ENCODE measurements around the gene PFKP. TPM values are rescaled to one million over a fixed set of nuclear protein-coding genes. Genes with fewer than 3 reads are reported as not detected.
"Not testable (repeated sequence)": the region's sequence is repeated elsewhere in the genome, so short reads cannot be mapped to it uniquely, and the experiment has no call there.

Gene PFKP
- total RNA-seq, 2 donors from 2014 or later: 17.4 to 39.6 TPM

- no peaks in the 10 kb centered on the region for H3K36me3 ChIP-seq (replicated peaks in 1 of 2; ENCODE audit: insufficient read depth in 1 of 2, low read depth in 2 of 2)
- H3K27ac ChIP-seq: no peak overlapping the region
- DNase-seq (no peak), ATAC-seq (no peak)
- no peaks in the 10 kb centered on the region for H3K4me1 ChIP-seq
- H3K4me3 ChIP-seq: no peak overlapping the region
- intact Hi-C loops (cut with DNase I): loop anchor here (10.0 kb wide), 1 partner anchor 212 kb away; no protein-coding TSS in a partner anchor
- TF ChIP-seq CTCF (IDR thresholded peaks at IDR 0.05): no peak
- TF ChIP-seq POLR2A (IDR thresholded peaks at IDR 0.05): no peak
- H3K9me3 ChIP-seq: no peaks in the 10 kb centered on the region
- WGBS, 2 donors: 53 to 58% methylated on average over 5 of the region's 5 CpGs
- no peaks in the 10 kb centered on the region for H3K27me3 ChIP-seq
Measured at GRCh38 chr10:3056280-3057037, 10.9 kb upstream of the PFKP start.

- Histone ChIP-seq H3K36me3 (replicated peaks in 1 of 2; ENCODE audit: insufficient read depth in 1 of 2, low read depth in 2 of 2) (no peaks in the 10 kb centered on the region), H3K27me3 (no peaks in the 10 kb centered on the region), H3K4me1 (no peaks in the 10 kb centered on the region), H3K9me3 (no peaks in the 10 kb centered on the region), H3K4me3 (no peak overlapping the region), H3K27ac (no peak overlapping the region)
- intact Hi-C loops (cut with DNase I): loop anchor here (10.0 kb wide), 1 partner anchor 213 kb away; no protein-coding TSS in a partner anchor
- TF ChIP-seq CTCF (IDR thresholded peaks at IDR 0.05) (no peak), POLR2A (IDR thresholded peaks at IDR 0.05) (no peak)
- 63 to 76% methylated on average over 8 of the region's 8 CpGs for WGBS, 2 donors
- DNase-seq (no peak), ATAC-seq (no peak)
Measured at GRCh38 chr10:3057946-3058345, 9.4 kb upstream of the PFKP start.

DNA sequence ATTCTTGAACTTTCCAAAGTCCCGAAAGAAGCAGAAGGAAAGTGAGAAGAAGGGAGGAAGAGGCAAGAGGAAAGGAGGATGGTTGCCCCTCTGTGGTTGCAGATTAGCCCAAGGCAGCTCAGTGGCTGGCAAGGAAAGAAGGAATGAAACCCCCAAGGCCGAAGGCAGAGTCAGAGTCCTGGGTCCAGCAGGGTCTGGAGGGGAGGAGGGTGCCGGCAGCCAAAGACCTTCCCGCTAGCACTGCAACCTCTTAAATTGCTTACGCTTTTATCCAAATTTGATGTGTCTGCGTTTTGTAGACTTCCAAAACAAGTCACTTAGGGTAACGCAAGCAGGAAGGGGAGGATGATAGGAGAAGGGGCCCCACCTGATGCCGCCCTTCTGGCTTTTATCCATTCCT is 7.4 kb upstream of the PFKP start:
- H3K4me3 ChIP-seq: no peak overlapping the region
- H3K36me3 ChIP-seq (replicated peaks in 1 of 2; ENCODE audit: insufficient read depth in 1 of 2, low read depth in 2 of 2): no peaks in the 10 kb centered on the region
- intact Hi-C loops (cut with DNase I): loop anchor here (10.0 kb wide), 1 partner anchor 215 kb away; no protein-coding TSS in a partner anchor
- H3K4me1 ChIP-seq: no peaks in the 10 kb centered on the region
- 59 to 71% methylated on average over 7 to 8 of the region's 8 CpGs for WGBS, 2 donors
- H3K27me3 ChIP-seq: no peaks in the 10 kb centered on the region
- no peak for DNase-seq
- no peak overlapping the region for H3K27ac ChIP-seq
- ATAC-seq: no peak
- no peaks in the 10 kb centered on the region for H3K9me3 ChIP-seq
- TF ChIP-seq POLR2A (IDR thresholded peaks at IDR 0.05): no peak
- TF ChIP-seq CTCF (IDR thresholded peaks at IDR 0.05): no peak

DNA sequence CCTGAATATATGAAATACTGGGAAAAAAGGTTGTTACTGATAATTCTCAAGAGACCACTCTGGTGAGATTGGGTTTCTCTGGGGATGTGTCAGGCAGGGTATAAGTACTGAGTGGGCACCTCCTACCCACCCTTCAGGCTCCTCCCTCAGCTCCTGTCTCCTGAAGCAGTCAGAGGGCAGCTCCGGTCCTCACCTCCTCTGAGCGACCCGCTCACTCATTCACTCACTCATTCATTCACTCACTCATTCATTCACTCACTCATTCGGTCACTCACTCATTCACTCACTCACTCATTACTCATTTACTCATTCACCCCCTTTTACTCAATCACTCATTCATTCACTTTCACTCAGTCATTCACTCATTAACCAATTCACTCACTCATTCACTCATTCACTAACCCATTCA is 6.9 kb upstream of the PFKP start:
- WGBS, 2 donors: 78 to 81% methylated on average over 4 of the region's 4 CpGs
- TF ChIP-seq POLR2A (IDR thresholded peaks at IDR 0.05) (no peak), CTCF (IDR thresholded peaks at IDR 0.05) (no peak)
- ATAC-seq (no peak), DNase-seq (no peak)
- no peaks in the 10 kb centered on the region for H3K9me3 ChIP-seq
- H3K4me3 ChIP-seq: no peak overlapping the region
- H3K36me3 ChIP-seq (replicated peaks in 1 of 2; ENCODE audit: insufficient read depth in 1 of 2, low read depth in 2 of 2): no peaks in the 10 kb centered on the region
- no peaks in the 10 kb centered on the region for H3K27me3 ChIP-seq
- H3K4me1 ChIP-seq: no peaks in the 10 kb centered on the region
- intact Hi-C loops (cut with DNase I): no loop called here
- no peak overlapping the region for H3K27ac ChIP-seq

- H3K27ac ChIP-seq; H3K4me3 ChIP-seq; H3K36me3 ChIP-seq (replicated peaks in 1 of 2; ENCODE audit: insufficient read depth in 1 of 2, low read depth in 2 of 2); H3K9me3 ChIP-seq; H3K27me3 ChIP-seq; H3K4me1 ChIP-seq; DNase-seq; ATAC-seq; intact Hi-C loops (cut with DNase I): not testable (repeated sequence)
- WGBS, 2 donors: 44 to 55% methylated on average over 4 to 5 of the region's 6 CpGs
Measured at GRCh38 chr10:3061323-3061898, 5.9 kb upstream of the PFKP start.
